Spinal cord (tissue), 10 donors: ENCODE measurements around the gene TRERF1. TPM values are rescaled to one million over a fixed set of nuclear protein-coding genes. Genes with fewer than 3 reads are reported as not detected.

Experiments
- DNase-seq, 6 donors: peaks; one replicate each; pipeline versions ENCODE4 v3.0.0 to v3.0.0-alpha.2; 2013 to 2015; ENCODE audit warnings: low spot score in 6 of 6, low read depth in 4 of 6
- H3K27ac ChIP-seq: one replicate; pipeline ENCODE4 v1.5.1; 2013; ENCODE audit warnings: low read depth, low read length, control low read depth
- H3K27me3 ChIP-seq: one replicate; pipeline ENCODE4 v1.6.1; 2013; ENCODE audit warnings: low read length; ENCODE audit not compliant: control insufficient read depth, insufficient read depth
- H3K36me3 ChIP-seq: one replicate; pipeline ENCODE4 v1.6.1; 2013; ENCODE audit warnings: low read length; ENCODE audit not compliant: control insufficient read depth, insufficient read depth
- H3K4me1 ChIP-seq: one replicate; pipeline ENCODE4 v1.6.1; 2013; ENCODE audit warnings: low read length; ENCODE audit not compliant: control insufficient read depth, insufficient read depth
- H3K4me3 ChIP-seq: one replicate; pipeline ENCODE4 v1.5.1; 2013; ENCODE audit warnings: low read depth, low read length, control low read depth
- H3K9me3 ChIP-seq: one replicate; pipeline ENCODE4 v1.6.1; 2013; ENCODE audit warnings: low read length; ENCODE audit not compliant: control insufficient read depth, insufficient read depth
- WGBS: methylation state at CpG from one replicate; pipeline ENCODE4 v1.1.5; 2013; ENCODE audit warnings: missing lambda C conversion rate; ENCODE audit not compliant: insufficient coverage; 5-methylcytosine and 5-hydroxymethylcytosine counted together
- polyA plus RNA-seq, 2 donors: library from polyadenylated mRNA; unstranded; fragments of 120-200 nt; gene quantifications; one replicate each; pipeline ENCODE4 v1.2.1, GENCODE V29; 2013; ENCODE audit not compliant: insufficient read length in 2 of 2
- total RNA-seq, 2 donors: library from RNA; depleted of rRNA in 1 of 2; stranded (reverse); fragments of 120-200 nt in 1 of 2; fragments of >200 nt in 1 of 2; gene quantifications; one replicate each; pipeline versions ENCODE4 v1.2.3 to v1.2.4, GENCODE V29; 2013 to 2014
- donor health status: healthy.

Gene TRERF1
- total and polyA plus RNA-seq, 4 donors, result 4.8 to 9.4 (median 7.4) TPM

- 93% methylated on average over 3 of the region's 3 CpGs for WGBS
- no peaks in the 10 kb centered on the region for H3K9me3 ChIP-seq
- H3K4me1 ChIP-seq, result peaks cover 19% of the 10 kb centered on the region
- DNase-seq, result no peak
- H3K27ac ChIP-seq, result no peak overlapping the region
- H3K4me3 ChIP-seq, result no peak overlapping the region
- H3K27me3 ChIP-seq, result no peaks in the 10 kb centered on the region
- peaks cover 8% of the 10 kb centered on the region for H3K36me3 ChIP-seq
Observed at GRCh38 chr6:42249279-42249678, 202.4 kb downstream of the TRERF1 start.

DNA sequence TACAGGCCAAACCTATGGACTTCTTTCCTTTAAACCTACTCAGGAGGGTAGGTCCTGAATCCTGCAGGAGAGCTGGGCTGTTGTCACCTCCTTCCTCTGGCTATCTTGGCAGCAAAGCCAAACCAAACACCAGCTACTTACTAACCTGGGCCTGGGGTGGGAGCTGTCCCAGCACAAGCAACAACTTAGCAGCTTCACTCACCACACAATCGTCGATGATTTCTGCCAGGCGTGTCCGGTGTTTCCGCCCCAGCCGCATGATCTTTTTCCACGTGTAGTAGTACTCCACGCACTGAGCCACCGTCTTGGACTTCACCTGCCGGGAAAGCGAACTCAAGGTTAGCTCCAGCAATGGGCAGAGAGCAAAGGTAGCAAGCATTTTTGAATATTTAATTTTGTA, 208.7 kb downstream of the TRERF1 start:
- Histone ChIP-seq H3K4me1 (no peaks in the 10 kb centered on the region), H3K27ac (no peak overlapping the region), H3K4me3 (no peak overlapping the region), H3K9me3 (no peaks in the 10 kb centered on the region), H3K27me3 (no peaks in the 10 kb centered on the region), H3K36me3 (peaks cover 36% of the 10 kb centered on the region)
- no peak for DNase-seq
- 97% methylated on average over 10 of the region's 11 CpGs for WGBS

- DNase-seq, result no peak
- no peaks in the 10 kb centered on the region for H3K27me3 ChIP-seq
- no peak overlapping the region for H3K27ac ChIP-seq
- no peaks in the 10 kb centered on the region for H3K9me3 ChIP-seq
- no peak overlapping the region for H3K4me3 ChIP-seq
- 63% methylated on average over 2 of the region's 5 CpGs for WGBS
- peaks cover 36% of the 10 kb centered on the region for H3K36me3 ChIP-seq
- H3K4me1 ChIP-seq, result no peaks in the 10 kb centered on the region
Observed at GRCh38 chr6:42241915-42242314, 209.8 kb downstream of the TRERF1 start.

- Histone ChIP-seq H3K9me3 (no peaks in the 10 kb centered on the region), H3K4me1 (no peaks in the 10 kb centered on the region), H3K4me3 (no peak overlapping the region), H3K36me3 (peaks cover 35% of the 10 kb centered on the region), H3K27ac (no peak overlapping the region), H3K27me3 (no peaks in the 10 kb centered on the region)
- no peak for DNase-seq
- WGBS, result 89% methylated on average over 7 of the region's 7 CpGs
Observed at GRCh38 chr6:42239736-42240375, 211.9 kb downstream of the TRERF1 start.

GRCh38 chr6:42239333-42239732, 212.4 kb downstream of the TRERF1 start:
- 92% methylated on average over 5 of the region's 5 CpGs for WGBS
- no peak for DNase-seq
- Histone ChIP-seq H3K27me3 (no peaks in the 10 kb centered on the region), H3K27ac (no peak overlapping the region), H3K36me3 (peaks cover 34% of the 10 kb centered on the region), H3K4me3 (no peak overlapping the region), H3K4me1 (no peaks in the 10 kb centered on the region), H3K9me3 (no peaks in the 10 kb centered on the region)

- no CpG with 5 or more reads among the region's 1 CpG for WGBS
- H3K27ac ChIP-seq, result no peak overlapping the region
- H3K9me3 ChIP-seq, result no peaks in the 10 kb centered on the region
- peaks cover 31% of the 10 kb centered on the region for H3K36me3 ChIP-seq
- no peaks in the 10 kb centered on the region for H3K4me1 ChIP-seq
- H3K27me3 ChIP-seq, result no peaks in the 10 kb centered on the region
- H3K4me3 ChIP-seq, result no peak overlapping the region
- no peak for DNase-seq
Observed at GRCh38 chr6:42237857-42238256, 213.9 kb downstream of the TRERF1 start.

- H3K4me1 ChIP-seq, result no peaks in the 10 kb centered on the region
- H3K27ac ChIP-seq, result no peak overlapping the region
- peaks cover 36% of the 10 kb centered on the region for H3K36me3 ChIP-seq
- no peak for DNase-seq
- H3K9me3 ChIP-seq, result no peaks in the 10 kb centered on the region
- H3K27me3 ChIP-seq, result no peaks in the 10 kb centered on the region
- no peak overlapping the region for H3K4me3 ChIP-seq
- WGBS, result no CpG with 5 or more reads among the region's 5 CpGs
Observed at GRCh38 chr6:42236682-42237473, 214.8 kb downstream of the TRERF1 start.

DNA sequence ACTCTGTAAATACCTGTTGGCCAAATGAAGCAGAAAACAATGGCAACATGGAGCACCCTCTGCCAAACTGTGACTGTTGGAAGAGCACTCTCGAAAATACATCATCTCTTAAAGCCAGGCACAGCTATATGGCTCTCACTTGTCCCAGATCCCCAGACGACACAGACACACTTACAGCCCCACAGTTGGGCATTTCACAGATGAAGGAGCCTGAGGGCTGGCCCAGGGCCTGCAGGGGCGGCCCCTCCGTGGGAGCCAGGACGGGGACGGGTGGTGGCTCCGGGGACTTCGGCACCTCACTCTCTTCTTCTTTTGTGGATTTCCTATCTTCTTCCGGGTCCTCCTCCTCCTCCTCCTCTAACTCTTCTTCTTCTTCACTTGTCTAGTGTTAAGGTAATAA, 215.7 kb downstream of the TRERF1 start:
- no peak overlapping the region for H3K27ac ChIP-seq
- WGBS, result 73% methylated on average over 2 of the region's 9 CpGs

DNA sequence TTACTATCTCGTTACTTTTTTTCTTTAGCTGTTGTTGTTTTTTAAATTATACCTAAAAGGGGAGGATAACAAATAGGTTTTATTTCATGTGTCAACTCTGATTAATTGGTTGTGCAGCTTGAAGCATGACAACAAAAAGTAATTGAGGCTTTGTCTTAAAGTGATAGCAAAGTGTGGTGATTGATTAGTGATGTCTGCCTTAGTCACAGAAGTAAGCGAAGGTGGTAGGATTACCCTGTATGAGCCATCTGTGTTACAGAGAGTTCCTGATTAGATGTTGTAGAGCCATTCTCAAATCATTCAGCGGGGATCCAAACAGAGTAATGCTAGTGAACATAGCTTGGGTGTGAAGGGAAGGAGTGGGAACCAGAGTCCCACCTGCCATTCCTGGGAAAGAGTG, 219.7 kb downstream of the TRERF1 start:
- Histone ChIP-seq H3K27me3 (no peaks in the 10 kb centered on the region), H3K4me3 (no peak overlapping the region), H3K4me1 (no peaks in the 10 kb centered on the region), H3K36me3 (peaks cover 32% of the 10 kb centered on the region), H3K27ac (no peak overlapping the region), H3K9me3 (no peaks in the 10 kb centered on the region)
- DNase-seq, result no peak
- WGBS, result 100% methylated on average over 2 of the region's 3 CpGs

More for the DNA sequence above, 215.7 kb downstream of the TRERF1 start:
- DNase-seq, result no peak
- no peaks in the 10 kb centered on the region for H3K9me3 ChIP-seq
- H3K36me3 ChIP-seq, result peaks cover 31% of the 10 kb centered on the region
- H3K4me3 ChIP-seq, result no peak overlapping the region
- H3K27me3 ChIP-seq, result no peaks in the 10 kb centered on the region
- no peaks in the 10 kb centered on the region for H3K4me1 ChIP-seq
